HG02642 (cell line): ENCODE measurements around the gene GRAPL.
A peak's percentile ranks its signal among the peaks of the same experiment; 100 is the strongest.
"Not testable (repeated sequence)": the region's sequence is repeated elsewhere in the genome, so short reads cannot be mapped to it uniquely, and the experiment has no call there.

ENCODE experiments used
- ATAC-seq: cut with Tn5 transposase; IDR thresholded peaks from one replicate; pipeline ENCODE4 v1.9.1; 2021; ENCODE audit warnings: mild to moderate bottlenecking; ENCODE audit not compliant: unreplicated experiment, poor library complexity

The GRAPL gene

DNA sequence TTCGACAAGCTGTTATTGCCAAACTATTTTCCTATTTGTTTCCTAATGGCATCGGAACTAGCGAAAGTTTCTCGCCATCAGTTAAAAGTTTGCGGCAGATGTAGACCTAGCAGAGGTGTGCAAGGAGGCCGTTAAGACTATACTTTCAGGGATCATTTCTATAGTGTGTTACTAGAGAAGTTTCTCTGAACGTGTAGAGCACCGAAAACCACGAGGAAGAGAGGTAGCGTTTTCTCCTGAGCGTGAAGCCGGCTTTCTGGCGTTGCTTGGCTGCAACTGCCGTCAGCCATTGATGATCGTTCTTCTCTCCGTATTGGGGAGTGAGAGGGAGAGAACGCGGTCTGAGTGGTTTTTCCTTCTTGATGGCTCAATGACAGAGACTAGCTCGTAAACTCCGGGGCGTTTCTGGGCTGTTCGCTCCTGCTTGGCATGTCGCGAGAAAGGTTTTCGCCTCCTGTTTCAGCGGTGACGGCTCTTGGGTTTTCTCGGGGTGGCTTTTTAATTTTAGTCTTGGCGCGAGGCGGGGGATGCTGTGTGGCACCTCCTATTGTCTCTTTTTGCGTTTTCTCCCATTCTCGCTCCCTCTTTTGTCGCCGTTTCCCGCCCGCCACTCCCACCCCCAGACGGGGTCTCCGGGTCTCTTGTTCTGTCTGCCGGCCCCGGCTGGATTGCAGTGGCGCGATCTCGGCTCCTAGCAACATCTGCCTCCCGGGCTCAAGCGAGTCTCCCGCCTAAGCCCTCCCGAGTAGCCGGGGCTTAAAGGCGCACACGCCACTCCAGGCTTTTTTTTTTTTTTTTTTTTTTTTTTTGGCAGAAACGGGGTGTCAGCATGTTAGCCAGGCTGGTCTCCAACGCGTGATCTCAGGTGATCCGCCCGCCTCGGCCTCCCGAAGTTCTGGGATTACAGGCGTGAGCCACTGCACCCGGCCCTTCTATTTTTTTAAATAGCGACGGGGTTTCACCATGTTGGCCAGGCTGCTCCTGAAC, 60.8 kb downstream of the GRAPL start:
- ATAC-seq, result peak; percentile 56

- ATAC-seq, result peak; percentile 69
Observed at GRCh38 chr17:19188870-19189708, 61.7 kb downstream of the GRAPL start.

GRCh38 chr17:19189781-19190405, 62.5 kb downstream of the GRAPL start:
- not testable (repeated sequence) for ATAC-seq

DNA sequence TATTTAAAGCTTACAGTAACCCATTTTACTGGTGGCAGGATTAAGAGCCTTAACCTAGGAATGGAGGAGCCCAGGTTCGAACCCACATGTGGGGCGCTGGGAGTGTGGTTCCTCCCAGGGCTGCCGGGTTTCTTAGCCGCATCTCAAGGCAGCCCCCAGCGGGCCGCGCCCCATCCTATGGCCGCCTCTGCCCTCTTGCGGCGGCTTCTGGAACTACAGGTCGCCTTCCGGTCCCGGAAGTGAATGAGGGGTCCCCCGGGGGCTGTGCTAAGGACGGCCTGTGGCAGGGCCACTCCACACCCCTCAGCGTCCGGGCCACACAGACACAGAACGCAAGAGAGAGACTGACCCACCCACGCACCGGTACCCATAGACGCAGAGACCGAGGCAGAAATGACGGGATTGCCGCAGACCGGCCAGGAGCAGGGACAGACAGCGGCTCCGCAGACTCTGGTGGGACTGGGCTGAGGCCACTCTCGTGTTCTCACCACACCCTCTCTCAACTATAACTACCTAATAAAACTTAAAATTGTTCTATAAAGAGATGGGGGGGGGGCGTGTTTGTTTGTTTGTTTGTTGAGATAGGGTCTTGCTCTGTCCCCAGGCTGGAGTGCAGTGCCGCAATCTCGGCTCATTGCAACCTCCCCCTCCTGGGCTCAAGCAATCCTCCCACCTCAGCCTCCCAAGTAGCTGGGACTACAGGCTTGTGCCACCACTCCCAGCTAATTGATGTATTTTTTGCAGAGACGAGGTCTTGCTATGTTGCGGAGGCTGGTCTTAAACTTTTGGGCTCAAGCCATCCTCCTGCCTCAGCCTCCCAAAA, 69.2 kb downstream of the GRAPL start:
- peak; percentile 94 for ATAC-seq

DNA sequence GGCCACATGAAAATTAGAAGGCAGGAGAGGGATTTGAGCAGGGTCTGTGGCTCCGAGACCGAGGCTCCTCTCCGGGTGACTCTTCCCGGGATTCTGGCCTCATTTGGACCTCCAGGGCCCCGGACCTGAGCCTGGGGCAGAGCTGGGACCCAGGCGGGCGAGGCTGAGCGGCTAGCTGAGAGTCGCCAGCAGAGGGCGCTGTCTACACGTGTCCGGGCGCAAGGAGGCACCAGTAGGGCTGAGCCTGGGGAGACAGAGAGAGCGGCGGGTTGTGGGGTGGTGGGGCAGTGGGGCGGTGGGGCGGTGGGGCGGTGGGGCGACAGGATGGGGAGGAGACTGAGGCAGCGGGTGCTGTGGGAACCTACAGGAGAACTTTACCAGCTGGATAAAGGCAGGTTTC, 75.1 kb downstream of the GRAPL start:
- ATAC-seq, result peak; percentile 77

DNA sequence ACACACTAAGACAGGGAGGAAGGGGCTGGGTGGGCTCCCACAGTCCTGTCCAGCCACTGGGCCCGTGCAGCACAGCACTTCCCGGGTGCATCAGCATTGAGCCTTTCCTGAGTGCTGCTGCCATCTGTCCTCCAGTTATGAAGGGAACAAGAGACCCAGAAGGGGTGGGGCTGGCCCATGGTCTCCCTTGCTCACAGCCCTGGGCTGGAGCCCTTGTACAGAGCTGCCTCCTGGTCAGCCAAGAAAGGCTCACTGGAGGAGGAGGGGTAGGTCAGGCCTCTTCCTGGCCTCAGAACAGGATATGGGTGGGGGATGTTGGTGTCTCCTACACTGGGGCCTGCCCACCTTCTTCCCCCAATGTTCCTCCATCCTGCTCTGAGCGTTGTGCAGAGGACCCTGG, 76.0 kb downstream of the GRAPL start:
- not testable (repeated sequence) for ATAC-seq
